ES-I3 (cell line): ENCODE measurements around the gene CACNA1B.
"Not testable (repeated sequence)": the region's sequence is repeated elsewhere in the genome, so short reads cannot be mapped to it uniquely, and the experiment has no call there.

Experiments
- H3K36me3 ChIP-seq: 2 replicates; pipeline ENCODE4 v1.6.1; 2013; ENCODE audit warnings: mild to moderate bottlenecking, low read length, control low read depth, moderate library complexity; ENCODE audit not compliant: insufficient read depth
- H3K4me1 ChIP-seq: 2 replicates; pipeline ENCODE4 v1.6.1; 2013; ENCODE audit warnings: mild to moderate bottlenecking, control low read depth, low read length; ENCODE audit not compliant: insufficient read depth
- H3K9ac ChIP-seq: 2 replicates; pipeline ENCODE4 v1.6.1; 2013; ENCODE audit warnings: low read depth, mild to moderate bottlenecking, low read length, moderate library complexity
- H3K9me3 ChIP-seq: 2 replicates; pipeline ENCODE4 v1.6.1; 2013; ENCODE audit warnings: mild to moderate bottlenecking, low read length, moderate library complexity; ENCODE audit not compliant: control insufficient read depth, insufficient read depth

Gene CACNA1B

DNA sequence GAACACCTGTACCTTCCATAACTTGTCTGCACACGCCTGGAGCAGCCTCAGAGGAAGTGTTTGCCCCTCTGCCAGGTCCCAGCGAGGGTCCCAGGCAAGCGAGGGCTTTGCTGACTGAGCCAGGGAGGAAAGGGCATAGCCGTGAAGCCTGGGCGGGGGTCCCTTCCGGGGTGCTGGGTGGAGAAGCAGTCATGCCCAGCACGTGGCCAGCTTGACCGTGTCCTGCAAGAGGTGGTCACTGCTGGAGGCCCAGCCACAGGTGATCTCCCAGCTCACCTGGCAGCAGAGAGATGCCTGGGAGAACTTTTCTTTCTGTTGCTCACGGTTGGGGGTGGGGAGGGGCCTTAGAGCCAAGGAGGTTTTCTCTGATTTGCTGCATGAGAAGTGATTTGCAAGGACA, 195.3 kb downstream of the CACNA1B start:
- Histone ChIP-seq H3K4me1 (0 out of 2 replicates have a peak, but pooled peaks cover 14% of the 10 kb centered on the region), H3K9ac (no peak overlapping the region), H3K36me3 (no peaks in the 10 kb centered on the region), H3K9me3 (no peaks in the 10 kb centered on the region)

DNA sequence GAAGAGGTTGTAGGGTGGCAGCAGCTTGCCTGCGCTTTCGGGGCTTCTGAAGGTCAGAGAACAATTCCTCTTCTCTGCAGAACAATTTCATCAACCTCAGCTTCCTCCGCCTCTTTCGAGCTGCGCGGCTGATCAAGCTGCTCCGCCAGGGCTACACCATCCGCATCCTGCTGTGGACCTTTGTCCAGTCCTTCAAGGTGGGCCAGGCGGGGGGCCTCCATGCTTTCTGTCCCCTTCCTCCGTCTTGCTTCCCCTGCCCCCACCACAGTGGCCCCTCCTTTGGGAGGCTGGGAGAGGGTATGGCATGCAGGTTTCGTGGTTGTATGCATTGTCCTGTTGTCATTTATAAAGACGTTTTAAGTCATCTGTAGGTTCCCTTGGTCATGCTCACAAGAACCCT, 195.8 kb downstream of the CACNA1B start:
- Histone ChIP-seq H3K9ac (no peak overlapping the region), H3K4me1 (0 out of 2 replicates have a peak, but pooled peaks cover 14% of the 10 kb centered on the region), H3K36me3 (no peaks in the 10 kb centered on the region), H3K9me3 (no peaks in the 10 kb centered on the region)

DNA sequence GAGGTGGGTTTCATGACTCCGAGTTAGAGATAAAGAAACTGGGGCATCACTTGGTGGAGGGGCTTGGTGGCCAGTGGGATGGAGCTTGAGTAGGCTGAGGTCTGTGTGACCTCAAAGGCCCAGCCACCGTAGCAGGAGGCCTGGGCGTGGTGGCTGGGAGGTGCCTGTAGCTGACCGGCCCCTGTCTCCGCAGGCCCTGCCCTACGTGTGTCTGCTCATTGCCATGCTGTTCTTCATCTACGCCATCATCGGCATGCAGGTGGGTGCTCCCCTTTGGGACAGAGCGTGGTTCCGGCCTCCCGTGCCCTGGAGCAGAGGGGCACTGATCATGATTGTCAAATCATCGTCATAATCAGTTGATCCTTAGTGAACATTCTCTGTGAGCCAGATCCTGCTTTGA, 196.2 kb downstream of the CACNA1B start:
- no peaks in the 10 kb centered on the region for H3K36me3 ChIP-seq
- no peaks in the 10 kb centered on the region for H3K9me3 ChIP-seq
- no peak overlapping the region for H3K9ac ChIP-seq
- 0 out of 2 replicates have a peak, but pooled peaks cover 14% of the 10 kb centered on the region for H3K4me1 ChIP-seq

DNA sequence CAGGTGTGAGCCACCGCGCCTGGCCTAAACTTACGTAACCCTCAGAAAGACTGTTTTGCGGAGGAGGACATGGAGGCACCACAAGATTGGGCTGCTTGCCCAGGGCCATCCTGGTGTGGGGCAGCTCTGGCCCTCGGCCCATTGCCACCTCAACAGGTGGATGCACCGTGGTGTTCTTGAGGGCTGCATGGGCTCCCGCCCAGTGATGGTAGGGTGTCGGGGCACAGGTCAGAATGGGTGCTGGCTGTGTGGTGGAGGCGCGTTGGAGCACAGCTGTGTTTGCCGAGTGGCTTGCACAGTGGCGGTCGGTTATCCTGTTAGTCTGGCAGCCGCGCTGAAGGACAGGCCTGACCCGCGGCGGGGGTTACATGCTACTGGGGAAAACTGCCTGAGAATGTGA, 196.9 kb downstream of the CACNA1B start:
- Histone ChIP-seq H3K9me3 (no peaks in the 10 kb centered on the region), H3K9ac (no peak overlapping the region), H3K36me3 (no peaks in the 10 kb centered on the region)

DNA sequence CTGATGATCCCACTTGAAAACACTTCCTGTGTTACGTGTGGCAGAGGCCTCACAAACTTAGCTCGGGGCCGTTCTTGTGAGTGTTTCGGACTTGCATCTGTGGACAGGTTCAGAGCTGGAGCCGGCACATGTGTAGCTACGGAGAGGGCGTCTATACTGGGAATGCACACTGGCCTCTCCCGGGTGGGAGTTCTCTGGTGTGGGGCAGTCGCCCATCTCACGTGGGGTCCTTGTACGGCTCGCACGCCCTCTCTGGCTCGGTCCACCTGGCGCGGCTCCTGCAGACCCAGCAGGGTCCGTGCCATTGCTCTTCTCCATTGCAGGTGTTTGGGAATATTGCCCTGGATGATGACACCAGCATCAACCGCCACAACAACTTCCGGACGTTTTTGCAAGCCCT, 197.9 kb downstream of the CACNA1B start:
- no peak overlapping the region for H3K9ac ChIP-seq
- H3K9me3 ChIP-seq = no peaks in the 10 kb centered on the region
- no peaks in the 10 kb centered on the region for H3K4me1 ChIP-seq
- H3K36me3 ChIP-seq = no peaks in the 10 kb centered on the region

More for the DNA sequence above, 196.9 kb downstream of the CACNA1B start:
- H3K4me1 ChIP-seq = 0 out of 2 replicates have a peak, but pooled peaks cover 7% of the 10 kb centered on the region

DNA sequence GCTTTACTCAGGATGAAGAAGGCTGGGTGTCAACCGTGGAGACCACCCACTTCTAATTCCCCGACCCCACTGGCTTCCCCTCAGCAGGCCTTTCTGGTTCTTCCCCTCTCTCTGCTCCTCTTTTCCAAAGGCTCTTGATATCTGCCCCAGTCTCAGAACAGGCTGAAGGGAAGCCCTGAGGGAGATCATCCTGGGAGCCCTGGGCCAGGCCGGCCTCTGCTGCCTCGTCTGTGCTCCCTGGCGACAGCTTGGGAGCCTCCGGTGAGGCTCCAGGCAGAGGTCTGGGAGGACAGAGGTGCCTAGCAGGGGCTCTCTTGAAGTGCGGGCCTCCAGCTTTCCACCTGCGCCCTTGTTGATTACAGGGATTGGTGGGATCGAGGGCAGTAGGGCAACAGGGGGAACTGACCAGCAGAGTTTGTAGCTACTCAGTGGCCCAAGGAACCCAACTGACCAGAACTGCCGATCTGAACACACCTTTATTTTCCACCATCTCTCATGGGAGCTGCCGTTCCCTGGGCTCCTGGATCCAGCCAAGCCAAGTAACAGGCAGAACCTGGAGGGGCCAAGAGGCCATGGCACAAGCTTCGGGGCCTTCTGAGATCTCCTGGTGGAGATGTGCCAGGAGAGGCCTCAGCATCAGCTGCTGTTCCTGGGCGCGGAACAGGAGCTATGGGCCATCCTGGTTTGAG, 198.5 kb downstream of the CACNA1B start:
- no peaks in the 10 kb centered on the region for H3K36me3 ChIP-seq
- H3K9me3 ChIP-seq = no peaks in the 10 kb centered on the region
- no peak overlapping the region for H3K9ac ChIP-seq
- H3K4me1 ChIP-seq = no peaks in the 10 kb centered on the region

DNA sequence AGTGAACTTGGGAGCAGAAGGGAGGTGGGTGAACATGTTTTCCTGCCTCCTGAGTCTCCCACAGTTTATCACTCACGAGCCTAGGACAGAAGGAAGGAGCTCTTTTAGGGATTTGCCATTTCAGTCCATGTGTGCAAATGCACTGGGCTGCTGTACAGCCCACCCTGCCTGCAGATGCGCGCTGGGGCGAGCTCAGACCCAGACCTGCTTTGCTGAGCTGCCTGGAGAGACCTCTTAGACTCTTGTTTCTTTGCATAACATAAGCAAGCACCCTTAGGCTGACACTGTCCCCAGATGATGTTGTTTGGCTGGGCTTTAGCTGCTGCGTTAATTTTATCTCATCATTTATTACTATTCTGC, 199.0 kb downstream of the CACNA1B start:
- Histone ChIP-seq H3K36me3 (no peaks in the 10 kb centered on the region), H3K9ac (no peak overlapping the region), H3K4me1 (no peaks in the 10 kb centered on the region), H3K9me3 (no peaks in the 10 kb centered on the region)

DNA sequence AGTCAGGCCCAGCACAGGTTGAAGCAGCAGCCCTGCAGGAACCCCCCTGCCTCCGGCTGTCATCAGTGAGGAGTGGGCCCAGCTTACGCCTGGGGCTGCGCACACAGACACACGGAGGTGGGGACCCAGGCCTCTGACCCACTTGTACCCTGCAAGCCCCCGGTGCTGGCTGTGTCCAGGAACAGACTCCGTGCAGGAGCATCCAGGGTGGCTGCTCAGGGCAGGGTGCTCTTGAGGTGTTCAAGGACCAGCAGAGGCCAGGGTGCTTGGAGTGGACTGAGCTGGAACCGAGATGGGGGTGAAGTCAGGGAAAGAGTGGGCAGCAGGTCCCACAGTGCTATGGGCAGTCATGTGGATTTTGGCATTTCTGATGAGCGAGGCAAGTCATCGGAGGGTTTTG, 199.5 kb downstream of the CACNA1B start:
- Histone ChIP-seq H3K9ac (no peak overlapping the region), H3K36me3 (no peaks in the 10 kb centered on the region), H3K4me1 (no peaks in the 10 kb centered on the region), H3K9me3 (no peaks in the 10 kb centered on the region)

DNA sequence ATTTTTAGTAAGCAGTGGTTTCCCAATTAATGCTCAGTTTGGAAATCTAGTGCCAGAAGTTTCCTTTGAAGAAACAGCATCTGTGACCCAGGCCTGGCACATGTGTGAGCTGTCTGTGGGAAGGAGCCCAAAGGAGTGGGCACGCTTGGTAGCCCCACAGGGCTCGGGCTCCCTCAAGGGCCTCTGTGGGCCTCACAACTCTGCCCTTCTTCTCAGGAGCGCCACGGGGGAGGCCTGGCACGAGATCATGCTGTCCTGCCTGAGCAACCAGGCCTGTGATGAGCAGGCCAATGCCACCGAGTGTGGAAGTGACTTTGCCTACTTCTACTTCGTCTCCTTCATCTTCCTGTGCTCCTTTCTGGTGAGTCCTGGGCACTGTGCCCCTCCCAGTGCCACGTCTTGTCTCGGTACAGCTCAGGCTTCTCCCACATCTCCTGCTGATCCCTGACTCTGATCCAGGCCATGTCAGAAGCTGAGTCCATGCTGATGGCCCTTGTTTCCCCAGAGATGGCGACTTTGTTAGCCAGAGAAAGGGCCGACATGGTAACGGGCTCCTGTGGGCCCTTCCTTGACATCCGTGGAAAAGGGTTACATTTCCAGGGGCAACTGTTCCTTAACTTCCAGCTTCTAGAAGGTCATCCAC, 200.4 kb downstream of the CACNA1B start:
- H3K9me3 ChIP-seq = no peaks in the 10 kb centered on the region
- no peaks in the 10 kb centered on the region for H3K36me3 ChIP-seq
- H3K9ac ChIP-seq = no peak overlapping the region
- no peaks in the 10 kb centered on the region for H3K4me1 ChIP-seq

DNA sequence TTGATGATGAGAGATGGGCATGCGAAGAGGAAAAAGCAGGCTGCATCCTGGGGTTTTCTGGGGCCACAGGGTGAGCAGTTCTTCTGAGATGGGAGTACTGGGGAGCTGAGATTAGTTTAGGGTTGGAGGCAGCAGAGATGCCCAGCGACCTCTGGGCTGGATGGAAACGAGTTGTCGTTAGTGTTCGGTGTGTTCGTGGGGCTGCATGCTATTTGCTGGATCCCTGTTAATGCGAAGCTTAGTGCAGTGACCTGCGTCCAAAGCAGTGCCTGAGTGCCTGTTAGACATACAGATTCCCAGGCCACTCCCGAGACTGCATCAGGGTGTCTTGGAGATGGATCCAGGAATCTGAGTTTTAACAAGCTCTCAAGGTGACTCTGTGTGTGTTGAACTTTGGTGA, 201.3 kb downstream of the CACNA1B start:
- Histone ChIP-seq H3K9ac (no peak overlapping the region), H3K9me3 (no peaks in the 10 kb centered on the region), H3K36me3 (no peaks in the 10 kb centered on the region), H3K4me1 (no peaks in the 10 kb centered on the region)

DNA sequence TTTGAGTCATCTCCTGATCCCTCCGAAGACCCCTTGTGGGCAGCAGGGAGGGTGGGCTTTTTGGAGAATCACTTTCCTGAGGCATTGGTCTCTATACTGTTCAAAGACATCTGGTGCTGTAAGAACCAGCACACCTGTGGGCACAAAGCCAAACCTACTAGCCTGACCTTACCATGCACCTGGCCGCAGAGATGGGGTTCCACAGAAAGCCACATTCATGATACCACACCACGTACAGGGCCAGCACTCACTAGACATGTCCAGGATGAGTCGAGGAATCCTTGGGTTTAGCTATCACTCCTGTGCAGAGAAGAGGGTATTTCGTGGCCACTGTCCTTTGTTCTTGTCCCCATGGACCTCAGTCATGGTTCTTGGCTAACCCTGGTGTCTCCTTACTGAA, 203.4 kb downstream of the CACNA1B start:
- Histone ChIP-seq H3K36me3 (no peaks in the 10 kb centered on the region), H3K9me3 (no peaks in the 10 kb centered on the region)

DNA sequence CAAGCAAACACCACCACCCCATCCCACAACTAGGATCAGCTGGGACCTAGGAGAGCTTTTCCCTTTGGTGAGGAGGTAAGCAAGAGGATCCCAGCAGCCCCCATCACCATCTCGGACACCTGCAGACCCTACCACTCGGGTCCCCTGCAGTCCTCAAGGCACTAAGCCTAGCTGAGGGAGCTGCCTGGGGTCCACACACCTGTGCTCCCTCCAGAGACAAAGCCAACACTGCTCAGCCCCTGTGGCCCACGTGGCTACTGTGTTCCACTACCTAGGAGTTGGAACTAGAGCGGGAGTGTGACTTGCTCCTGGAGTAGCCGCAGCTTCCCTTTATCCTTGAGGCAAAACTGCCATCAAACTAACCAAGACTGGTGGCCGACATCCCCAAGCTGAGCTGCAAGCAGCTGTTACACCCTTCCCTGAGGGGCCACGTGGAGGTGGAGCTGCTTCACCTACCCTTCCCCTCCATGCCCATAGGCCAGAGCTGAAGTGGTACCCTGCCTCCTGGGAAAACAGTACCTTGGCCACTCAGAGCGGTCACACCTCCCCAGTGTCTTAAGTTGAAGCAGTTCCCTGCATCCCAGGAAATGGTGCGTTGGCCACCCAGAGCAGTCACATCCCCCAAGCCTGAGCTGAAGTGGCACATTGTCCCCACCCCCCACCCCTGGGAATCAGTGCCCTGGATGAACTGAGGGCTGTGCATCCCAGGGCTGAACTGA, 205.5 kb downstream of the CACNA1B start:
- no peaks in the 10 kb centered on the region for H3K36me3 ChIP-seq
- H3K9ac ChIP-seq = no peak overlapping the region
- H3K4me1 ChIP-seq = no peaks in the 10 kb centered on the region
- no peaks in the 10 kb centered on the region for H3K9me3 ChIP-seq

More for the DNA sequence above, 203.4 kb downstream of the CACNA1B start:
- H3K4me1 ChIP-seq = no peaks in the 10 kb centered on the region
- no peak overlapping the region for H3K9ac ChIP-seq

DNA sequence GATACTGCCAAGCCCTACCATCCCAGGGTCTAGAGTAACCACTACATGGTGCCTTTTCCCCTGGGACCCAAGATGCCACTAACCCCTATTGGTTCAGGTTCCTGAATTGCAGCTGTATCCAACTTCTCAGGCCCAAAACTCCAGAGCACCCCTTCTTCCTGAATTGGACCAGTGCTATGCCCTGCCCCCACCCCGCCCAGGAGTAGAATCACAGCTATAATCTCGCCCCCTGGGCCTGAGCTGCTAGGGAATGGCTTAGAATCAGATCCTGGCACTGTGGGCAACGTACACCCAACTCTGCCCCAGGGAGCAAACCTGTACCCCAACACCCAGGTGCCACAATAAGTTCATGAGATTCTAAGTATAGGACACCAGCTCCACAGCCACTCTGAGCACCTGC, 206.3 kb downstream of the CACNA1B start:
- H3K9ac ChIP-seq = no peak overlapping the region
- no peaks in the 10 kb centered on the region for H3K36me3 ChIP-seq
- H3K9me3 ChIP-seq = no peaks in the 10 kb centered on the region
- H3K4me1 ChIP-seq = no peaks in the 10 kb centered on the region

DNA sequence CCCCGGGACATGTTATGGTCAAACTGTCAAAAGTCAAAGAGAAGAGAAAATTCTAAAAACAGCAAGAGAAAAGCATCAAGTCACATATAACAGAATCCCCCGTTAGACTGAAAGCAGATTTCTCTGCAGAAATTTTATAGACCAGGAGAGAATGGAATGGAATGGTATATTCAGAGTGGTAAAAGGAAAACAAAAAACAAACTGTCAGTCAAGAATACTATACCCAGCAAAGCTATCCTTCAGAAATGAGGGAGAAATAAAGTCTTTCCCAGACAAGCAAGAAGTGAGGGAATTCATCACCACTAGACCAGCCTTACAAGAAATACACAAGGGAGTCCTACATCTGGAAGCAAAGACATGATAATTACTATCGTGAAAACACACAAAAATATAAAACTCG, 208.0 kb downstream of the CACNA1B start:
- Histone ChIP-seq H3K36me3 (no peaks in the 10 kb centered on the region), H3K9ac (no peak overlapping the region), H3K9me3 (no peaks in the 10 kb centered on the region; the same call in 1 of the 2 replicates), H3K4me1 (no peaks in the 10 kb centered on the region)

DNA sequence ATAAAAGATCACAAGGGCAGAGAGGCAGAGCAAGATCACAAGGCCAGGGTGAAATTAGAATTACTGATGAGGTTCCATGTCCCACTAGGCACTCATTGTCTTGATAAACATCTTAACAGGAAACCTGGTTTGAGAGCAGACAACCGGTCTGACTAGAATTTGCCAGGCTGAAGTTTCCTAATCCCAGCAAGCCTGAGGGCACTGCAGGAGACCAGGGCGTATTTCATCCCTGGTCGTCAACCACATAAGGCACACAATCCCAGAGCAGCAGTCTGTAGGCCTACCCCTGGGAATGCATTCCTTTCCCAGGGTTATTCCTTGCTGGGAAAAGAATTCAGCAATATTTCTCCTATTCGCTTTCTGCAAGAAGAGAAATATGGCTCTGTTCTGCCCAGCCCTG, 214.5 kb downstream of the CACNA1B start:
- H3K36me3 ChIP-seq, H3K9ac ChIP-seq, H3K4me1 ChIP-seq, H3K9me3 ChIP-seq: not testable (repeated sequence)
